K562 (cell line): ENCODE measurements around the gene EPHA4. TPM values are rescaled to one million over a fixed set of nuclear protein-coding genes. Genes with fewer than 3 reads are reported as not detected.

ENCODE experiments used
- ATAC-seq: fragments of 200-7000 bp; cut with Tn5 transposase; 3 replicates; pipeline ENCODE4 v1.9.1; 2020; ENCODE audit warnings: moderate library complexity
- BruUV-seq: library from RNA; stranded (reverse); fragments of 400-500 nt; replicated peaks from 2 replicates; lab custom pipeline; 2021; lab: Mats Ljungman, UMichigan
- CTCF ChIA-PET: fragments of 300-600 bp; formaldehyde crosslinking; extraction: SDS; loops from one replicate; lab custom pipeline; 2021; ENCODE audit warnings: low intra/inter-chr PET ratio; lab: Yijun Ruan, JAX
- POLR2A ChIA-PET: fragments of 300-600, 350-650 bp; sonication (Branson Sonifier 250); formaldehyde crosslinking; extraction: SDS; loops from one replicate; lab custom pipeline; 2021; ENCODE audit warnings: antibody characterized with exemption, inconsistent platforms; lab: Yijun Ruan, JAX
- DNase-seq, 4 experiments: peaks; one replicate each; pipeline versions ENCODE4 v3.0.0 to v3.0.0-alpha.2; 2011 to 2018; ENCODE audit warnings: low spot score in 3 of 4, mixed read lengths in 3 of 4; ENCODE audit errors: extremely low read depth in 1 of 4
- FAIRE-seq: peaks from 2 replicates; lab custom pipeline; 2011; peaks lifted over from hg19 to GRCh38; lab: Jason Lieb, UNC
- H2AFZ ChIP-seq: 2 replicates; pipeline ENCODE4 v1.6.0; 2011; ENCODE audit warnings: low read depth, low read length, control low read depth, inconsistent platforms
- H3K27ac ChIP-seq: fragments of 200-600 bp; 3 replicates; pipeline ENCODE4 v1.8.0; 2011; ENCODE audit warnings: low read depth, mild to moderate bottlenecking, control low read depth, inconsistent platforms, low read length, moderate library complexity, mixed read lengths; ENCODE audit errors: extremely low read depth
- H3K27me3 ChIP-seq, 2 experiments: fragments of 300-600 bp in 1 of 2; 2 replicates in 1 of 2; 3 replicates in 1 of 2; pipeline versions ENCODE4 v1.6.0 to v1.8.0; 2011; ENCODE audit warnings: inconsistent platforms in 2 of 2, low read length in 2 of 2, mild to moderate bottlenecking in 1 of 2, mixed read lengths in 1 of 2, moderate library complexity in 1 of 2; ENCODE audit not compliant: control insufficient read depth in 2 of 2, insufficient read depth in 2 of 2
- H3K36me3 ChIP-seq: fragments of 300-600 bp; 3 replicates; pipeline ENCODE4 v1.8.0; 2011; ENCODE audit warnings: mild to moderate bottlenecking, low read length, inconsistent platforms; ENCODE audit not compliant: control insufficient read depth, insufficient read depth
- H3K4me1 ChIP-seq, 2 experiments: fragments of 200-600 bp in 1 of 2; replicated peaks in 1 of 2; 2 replicates in 1 of 2; 3 replicates in 1 of 2; pipeline versions ENCODE4 v1.5.1 to v1.8.0; 2011; ENCODE audit warnings: inconsistent platforms in 2 of 2, low read length in 2 of 2, mild to moderate bottlenecking in 1 of 2, mixed read lengths in 1 of 2, moderate library complexity in 1 of 2; ENCODE audit not compliant: control insufficient read depth in 2 of 2, insufficient read depth in 2 of 2
- H3K4me2 ChIP-seq: 2 replicates; pipeline ENCODE4 v1.6.1; 2011; ENCODE audit warnings: low read length, control low read depth, inconsistent platforms, mixed read lengths; ENCODE audit not compliant: insufficient read depth
- H3K4me3 ChIP-seq: fragments of 200-600 bp; sonication (generic), shearing (Covaris generic); 2 replicates; pipeline ENCODE4 v1.5.1; 2016; ENCODE audit warnings: control low read depth, inconsistent platforms
- H3K79me2 ChIP-seq: fragments of 200-600 bp; 3 replicates; pipeline ENCODE4 v1.8.0; 2011; ENCODE audit warnings: low read length, inconsistent platforms; ENCODE audit not compliant: control insufficient read depth, insufficient read depth
- H3K9ac ChIP-seq, 2 experiments: 2 replicates each; pipeline versions ENCODE4 v1.6.0 to v1.6.1; 2011; ENCODE audit warnings: low read depth in 2 of 2, low read length in 2 of 2, control low read depth in 1 of 2, inconsistent platforms in 1 of 2, mild to moderate bottlenecking in 1 of 2, mixed read lengths in 1 of 2; ENCODE audit not compliant: insufficient read depth in 1 of 2
- H3K9me1 ChIP-seq: one replicate; pipeline ENCODE4 v1.6.0; 2011; ENCODE audit warnings: inconsistent platforms, mild to moderate bottlenecking, low read length, moderate library complexity; ENCODE audit not compliant: control insufficient read depth, insufficient read depth
- H3K9me3 ChIP-seq: replicated peaks from 2 replicates; pipeline ENCODE4 v1.5.1; 2011; ENCODE audit warnings: low read depth, low read length, inconsistent platforms; ENCODE audit not compliant: control insufficient read depth, insufficient read depth
- H4K20me1 ChIP-seq: replicated peaks from 2 replicates; pipeline ENCODE4 v1.6.1; 2011; ENCODE audit warnings: low read length, inconsistent platforms, mixed read lengths; ENCODE audit not compliant: control insufficient read depth, insufficient read depth
- BCLAF1 ChIP-seq, 2 experiments: fragments of 450-650 bp in 1 of 2; IDR thresholded peaks; 2 replicates each; pipeline ENCODE4 v1.6.1; 2011 to 2017; ENCODE audit warnings: low read depth in 2 of 2, antibody characterized with exemption in 1 of 2, borderline replicate concordance in 1 of 2, low read length in 1 of 2, mild to moderate bottlenecking in 1 of 2, mixed read lengths in 1 of 2; ENCODE audit not compliant: control insufficient read depth in 1 of 2
- HNRNPL ChIP-seq: fragments of 200-400 bp; formaldehyde crosslinking; IDR thresholded peaks from 2 replicates; pipeline ENCODE4 v1.6.1; 2017; ENCODE audit warnings: low read depth, mild to moderate bottlenecking, low read length
- KAT2B ChIP-seq: IDR thresholded peaks from one replicate; pipeline ENCODE4 v1.6.1; 2012; ENCODE audit warnings: low read depth, mild to moderate bottlenecking, control low read depth, inconsistent platforms, low read length, moderate library complexity
- MAFK ChIP-seq: IDR thresholded peaks from 2 replicates; pipeline ENCODE4 v1.6.1; 2011; ENCODE audit warnings: low read length, improper control_type of control experiment
- MLLT1 ChIP-seq, 2 experiments: fragments of 450-650 bp; IDR thresholded peaks; 2 replicates each; pipeline ENCODE4 v1.6.1; 2016
- NCOA6 ChIP-seq: fragments of 450-650 bp; IDR thresholded peaks from 2 replicates; pipeline ENCODE4 v1.6.1; 2017; ENCODE audit warnings: mild to moderate bottlenecking
- PHF8 ChIP-seq: fragments of 200-600 bp; sonication (generic); IDR thresholded peaks from 2 replicates; pipeline ENCODE4 v1.6.1; 2012; ENCODE audit warnings: mixed run types, mild to moderate bottlenecking, inconsistent platforms, low read length, moderate library complexity, borderline replicate concordance
- SIRT6 ChIP-seq: IDR thresholded peaks from one replicate; pipeline ENCODE4 v1.6.1; 2012; ENCODE audit warnings: low read depth, mild to moderate bottlenecking, control low read depth, inconsistent platforms, low read length, moderate library complexity
- SMARCB1 ChIP-seq: IDR thresholded peaks from 2 replicates; pipeline ENCODE4 v1.6.1; 2011; ENCODE audit warnings: improper control_type of control experiment, low read depth; ENCODE audit not compliant: insufficient read length
- STAT5A ChIP-seq: IDR thresholded peaks from 2 replicates; pipeline ENCODE4 v1.6.1; 2012; ENCODE audit warnings: low read length, inconsistent platforms, borderline replicate concordance
- THAP12 ChIP-seq: fragments of 250-450 bp; sonication (Bioruptor Pico); IDR thresholded peaks from 2 replicates; pipeline ENCODE4 v1.9.0; 2021; ENCODE audit warnings: mild to moderate bottlenecking, inconsistent platforms
- ZFP36 ChIP-seq: fragments of 150-350 bp; IDR thresholded peaks from 2 replicates; pipeline ENCODE4 v1.6.1; 2018; ENCODE audit warnings: low read length, low read depth; ENCODE audit not compliant: partially characterized antibody
- ZNF696 ChIP-seq: fragments of 250-450 bp; sonication (Bioruptor Pico); conservative IDR thresholded peaks from 2 replicates; pipeline ENCODE4 v1.4.0; 2020; ENCODE audit warnings: mild to moderate bottlenecking, moderate library complexity
- WGBS: fragments of 100-300 bp; shearing (Covaris generic); methylation state at CpG from one replicate; pipeline ENCODE4 v1.1.6; 2016; ENCODE audit warnings: low coverage, mixed read lengths; ENCODE audit not compliant: insufficient coverage; ENCODE audit errors: missing lambda C conversion rate; 5-methylcytosine and 5-hydroxymethylcytosine counted together
- in situ Hi-C: fragments of 300-500 bp; cut with MboI; formaldehyde crosslinking; loops from 4 replicates; pipeline ENCODE4 v1.15.0; 2018; ENCODE audit warnings: inconsistent platforms, mixed read lengths
- intact Hi-C: fragments of 100-400 bp; cut with micrococcal nuclease; formaldehyde crosslinking; loops from 2 replicates; pipeline ENCODE4 v1.14.2; 2022
- polyA plus RNA-seq, 8 experiments: library from polyadenylated mRNA; depleted of rRNA in 4 of 8; stranded (reverse) in 5 of 8; unstranded in 3 of 8; fragments of >200 nt; fragmentation: Nextera tagmentation in 2 of 8; fragmentation: Illumina TruSeq in 1 of 8; extraction: Ambion mirVana in 2 of 8; extraction: Trizol in 1 of 8; gene quantifications; 2 replicates each; pipeline versions ENCODE4 v1.2.1 to v1.2.3, GENCODE V29; 2011 to 2014; ENCODE audit warnings: inconsistent platforms in 1 of 8, missing spikeins in 1 of 8
- total RNA-seq, 7 experiments: library from RNA; depleted of rRNA in 6 of 7; stranded (reverse); fragments of >200 nt in 6 of 7; fragmentation: Illumina TruSeq in 2 of 7; extraction: Trizol in 2 of 7; gene quantifications; 2 replicates each; pipeline versions ENCODE4 v1.2.1 to v1.2.3, GENCODE V29; 2011 to 2021; ENCODE audit warnings: low replicate concordance in 1 of 7

The EPHA4 gene
- total and polyA plus RNA-seq, 9 of the 15 experiments (the other 6 are each of a cell fraction or from before 2014, with no cell fraction given) = 0.07 to 0.09 (median 0.07) TPM; not detected in 6

GRCh38 chr2:221558107-221558506 is 14.0 kb downstream of the EPHA4 start (continued):
- TF ChIP-seq BCLAF1 (IDR thresholded peaks at IDR 0.05; ENCODE audit: borderline replicate concordance in 1 of 2, control insufficient read depth in 1 of 2, low read depth in 2 of 2, low read length in 1 of 2) (no peak), ZNF696 (CRISPR knock-in tag) (no peak), SIRT6 (no peak), MLLT1 (IDR thresholded peaks at IDR 0.05) (no peak), ZFP36 (no peak)
- TF ChIP-seq, all 486 proteins: peak for 0

- no peaks in the 10 kb centered on the region for H3K4me1 ChIP-seq
- H3K79me2 ChIP-seq = no peaks in the 10 kb centered on the region
- H3K4me2 ChIP-seq = no peak overlapping the region
- H3K27ac ChIP-seq = no peak overlapping the region
- H3K36me3 ChIP-seq = no peaks in the 10 kb centered on the region
- intact Hi-C loops = no loop called here
- in situ Hi-C loops = no loop called here
- ChIA-PET POLR2A (no interaction called here), CTCF (no interaction called here)
- H3K9ac ChIP-seq = no peak overlapping the region
- no peaks in the 10 kb centered on the region for H3K9me1 ChIP-seq
- H3K4me3 ChIP-seq = no peak overlapping the region
- WGBS = 5% methylated on average over 2 of the region's 2 CpGs
- no TSS peak for BruUV-seq
- no peak for ATAC-seq
- H2AFZ ChIP-seq = no peak overlapping the region
- H4K20me1 ChIP-seq = no peaks in the 10 kb centered on the region
- no peaks in the 10 kb centered on the region for H3K27me3 ChIP-seq
- H3K9me3 ChIP-seq = no peaks in the 10 kb centered on the region
- DNase-seq = no peak
- FAIRE-seq = no peak
- TF ChIP-seq HNRNPL = no peak
- TF ChIP-seq KAT2B = no peak
- TF ChIP-seq PHF8 = no peak
- TF ChIP-seq NCOA6 = no peak
- TF ChIP-seq STAT5A = no peak
- TF ChIP-seq MAFK = no peak
- TF ChIP-seq THAP12 (CRISPR knock-in tag) = no peak
- TF ChIP-seq SMARCB1 = no peak
These were observed 16.6 kb downstream of the EPHA4 start for GRCh38 chr2:221555494-221555846.
